ENCODE results near the gene SCUBE3.

The SCUBE3 gene

DNA sequence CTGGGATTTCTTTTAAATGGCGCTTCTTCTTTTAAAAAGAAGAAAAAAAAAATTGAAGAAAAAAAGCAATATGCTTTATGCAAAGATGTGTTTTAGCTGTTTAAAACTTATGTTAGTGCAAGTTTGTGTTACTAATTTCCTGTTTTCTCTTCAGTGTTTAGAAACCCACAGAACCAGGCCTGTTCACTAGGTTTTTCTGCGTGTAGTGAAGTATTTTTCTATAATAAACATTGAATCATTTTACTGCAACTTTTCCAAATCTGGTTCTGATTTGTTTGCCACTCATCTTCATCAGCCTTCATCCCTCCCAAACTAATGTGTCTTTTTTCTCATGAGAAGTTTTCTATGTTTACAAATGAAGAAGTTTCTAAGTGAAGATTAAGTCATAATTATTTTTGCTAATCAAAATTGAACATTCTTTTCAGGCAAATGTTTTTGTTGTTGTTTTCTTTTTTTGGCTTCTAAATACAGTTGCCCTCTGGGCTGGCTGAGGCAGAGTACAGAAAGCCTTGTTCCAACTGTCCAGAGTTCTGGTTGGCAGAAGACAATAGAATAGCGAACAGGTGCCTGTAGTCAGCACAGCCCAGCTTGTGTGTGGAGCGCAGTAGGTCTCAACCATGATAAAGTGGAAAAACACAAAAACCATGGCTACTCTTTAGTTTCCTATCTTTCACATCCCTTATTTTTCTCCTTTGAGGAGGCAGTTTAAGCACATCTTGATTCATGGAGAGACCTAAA is 60.2 kb downstream of the SCUBE3 start:
- no peak for TF ChIP-seq PPARA (CRISPR knock-in tag; IDR thresholded peaks at IDR 0.05; ENCODE audit: borderline replicate concordance)
- TF ChIP-seq, protein P1, sequence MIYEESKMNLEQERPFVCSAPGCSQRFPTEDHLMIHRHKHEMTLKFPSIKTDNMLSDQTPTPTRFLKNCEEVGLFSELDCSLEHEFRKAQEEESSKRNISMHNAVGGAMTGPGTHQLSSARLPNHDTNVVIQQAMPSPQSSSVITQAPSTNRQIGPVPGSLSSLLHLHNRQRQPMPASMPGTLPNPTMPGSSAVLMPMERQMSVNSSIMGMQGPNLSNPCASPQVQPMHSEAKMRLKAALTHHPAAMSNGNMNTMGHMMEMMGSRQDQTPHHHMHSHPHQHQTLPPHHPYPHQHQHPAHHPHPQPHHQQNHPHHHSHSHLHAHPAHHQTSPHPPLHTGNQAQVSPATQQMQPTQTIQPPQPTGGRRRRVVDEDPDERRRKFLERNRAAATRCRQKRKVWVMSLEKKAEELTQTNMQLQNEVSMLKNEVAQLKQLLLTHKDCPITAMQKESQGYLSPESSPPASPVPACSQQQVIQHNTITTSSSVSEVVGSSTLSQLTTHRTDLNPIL (CRISPR knock-in tag; IDR thresholded peaks at IDR 0.05; ENCODE audit: low read depth), result no peak
- no peak for TF ChIP-seq ESRRG (CRISPR knock-in tag; IDR thresholded peaks at IDR 0.05)
- no peak for TF ChIP-seq CSDC2 (CRISPR knock-in tag; IDR thresholded peaks at IDR 0.05)
- no peak for TF ChIP-seq ZC3H10 (CRISPR knock-in tag; IDR thresholded peaks at IDR 0.05)
- TF ChIP-seq OSR1 (CRISPR knock-in tag; IDR thresholded peaks at IDR 0.05), result no peak
- no peak for TF ChIP-seq ZNF565 (CRISPR knock-in tag; conservative IDR thresholded peaks at IDR 0.05; ENCODE audit: low read depth)
- TF ChIP-seq, protein P2, sequence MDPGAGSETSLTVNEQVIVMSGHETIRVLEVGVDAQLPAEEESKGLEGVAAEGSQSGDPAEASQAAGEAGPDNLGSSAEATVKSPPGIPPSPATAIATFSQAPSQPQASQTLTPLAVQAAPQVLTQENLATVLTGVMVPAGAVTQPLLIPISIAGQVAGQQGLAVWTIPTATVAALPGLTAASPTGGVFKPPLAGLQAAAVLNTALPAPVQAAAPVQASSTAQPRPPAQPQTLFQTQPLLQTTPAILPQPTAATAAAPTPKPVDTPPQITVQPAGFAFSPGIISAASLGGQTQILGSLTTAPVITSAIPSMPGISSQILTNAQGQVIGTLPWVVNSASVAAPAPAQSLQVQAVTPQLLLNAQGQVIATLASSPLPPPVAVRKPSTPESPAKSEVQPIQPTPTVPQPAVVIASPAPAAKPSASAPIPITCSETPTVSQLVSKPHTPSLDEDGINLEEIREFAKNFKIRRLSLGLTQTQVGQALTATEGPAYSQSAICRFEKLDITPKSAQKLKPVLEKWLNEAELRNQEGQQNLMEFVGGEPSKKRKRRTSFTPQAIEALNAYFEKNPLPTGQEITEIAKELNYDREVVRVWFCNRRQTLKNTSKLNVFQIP (CRISPR knock-in tag; IDR thresholded peaks at IDR 0.05; ENCODE audit: borderline replicate concordance, low read depth), result no peak
- no peak for TF ChIP-seq TCF4 (CRISPR knock-in tag; IDR thresholded peaks at IDR 0.05; ENCODE audit: borderline replicate concordance)
- TF ChIP-seq, protein P3, sequence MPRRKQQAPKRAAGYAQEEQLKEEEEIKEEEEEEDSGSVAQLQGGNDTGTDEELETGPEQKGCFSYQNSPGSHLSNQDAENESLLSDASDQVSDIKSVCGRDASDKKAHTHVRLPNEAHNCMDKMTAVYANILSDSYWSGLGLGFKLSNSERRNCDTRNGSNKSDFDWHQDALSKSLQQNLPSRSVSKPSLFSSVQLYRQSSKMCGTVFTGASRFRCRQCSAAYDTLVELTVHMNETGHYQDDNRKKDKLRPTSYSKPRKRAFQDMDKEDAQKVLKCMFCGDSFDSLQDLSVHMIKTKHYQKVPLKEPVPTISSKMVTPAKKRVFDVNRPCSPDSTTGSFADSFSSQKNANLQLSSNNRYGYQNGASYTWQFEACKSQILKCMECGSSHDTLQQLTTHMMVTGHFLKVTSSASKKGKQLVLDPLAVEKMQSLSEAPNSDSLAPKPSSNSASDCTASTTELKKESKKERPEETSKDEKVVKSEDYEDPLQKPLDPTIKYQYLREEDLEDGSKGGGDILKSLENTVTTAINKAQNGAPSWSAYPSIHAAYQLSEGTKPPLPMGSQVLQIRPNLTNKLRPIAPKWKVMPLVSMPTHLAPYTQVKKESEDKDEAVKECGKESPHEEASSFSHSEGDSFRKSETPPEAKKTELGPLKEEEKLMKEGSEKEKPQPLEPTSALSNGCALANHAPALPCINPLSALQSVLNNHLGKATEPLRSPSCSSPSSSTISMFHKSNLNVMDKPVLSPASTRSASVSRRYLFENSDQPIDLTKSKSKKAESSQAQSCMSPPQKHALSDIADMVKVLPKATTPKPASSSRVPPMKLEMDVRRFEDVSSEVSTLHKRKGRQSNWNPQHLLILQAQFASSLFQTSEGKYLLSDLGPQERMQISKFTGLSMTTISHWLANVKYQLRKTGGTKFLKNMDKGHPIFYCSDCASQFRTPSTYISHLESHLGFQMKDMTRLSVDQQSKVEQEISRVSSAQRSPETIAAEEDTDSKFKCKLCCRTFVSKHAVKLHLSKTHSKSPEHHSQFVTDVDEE (CRISPR knock-in tag; IDR thresholded peaks at IDR 0.05), result no peak
- TF ChIP-seq, protein P4, sequence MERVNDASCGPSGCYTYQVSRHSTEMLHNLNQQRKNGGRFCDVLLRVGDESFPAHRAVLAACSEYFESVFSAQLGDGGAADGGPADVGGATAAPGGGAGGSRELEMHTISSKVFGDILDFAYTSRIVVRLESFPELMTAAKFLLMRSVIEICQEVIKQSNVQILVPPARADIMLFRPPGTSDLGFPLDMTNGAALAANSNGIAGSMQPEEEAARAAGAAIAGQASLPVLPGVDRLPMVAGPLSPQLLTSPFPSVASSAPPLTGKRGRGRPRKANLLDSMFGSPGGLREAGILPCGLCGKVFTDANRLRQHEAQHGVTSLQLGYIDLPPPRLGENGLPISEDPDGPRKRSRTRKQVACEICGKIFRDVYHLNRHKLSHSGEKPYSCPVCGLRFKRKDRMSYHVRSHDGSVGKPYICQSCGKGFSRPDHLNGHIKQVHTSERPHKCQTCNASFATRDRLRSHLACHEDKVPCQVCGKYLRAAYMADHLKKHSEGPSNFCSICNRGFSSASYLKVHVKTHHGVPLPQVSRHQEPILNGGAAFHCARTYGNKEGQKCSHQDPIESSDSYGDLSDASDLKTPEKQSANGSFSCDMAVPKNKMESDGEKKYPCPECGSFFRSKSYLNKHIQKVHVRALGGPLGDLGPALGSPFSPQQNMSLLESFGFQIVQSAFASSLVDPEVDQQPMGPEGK (CRISPR knock-in tag; IDR thresholded peaks at IDR 0.05; ENCODE audit: borderline replicate concordance), result no peak
- no peak for TF ChIP-seq SNAI2 (CRISPR knock-in tag; IDR thresholded peaks at IDR 0.05)
- no peak for TF ChIP-seq RARB (CRISPR knock-in tag; IDR thresholded peaks at IDR 0.05)
- no peak for TF ChIP-seq TOX (CRISPR knock-in tag; IDR thresholded peaks at IDR 0.05; ENCODE audit: borderline replicate concordance)
- no peak for TF ChIP-seq ARNTL (CRISPR knock-in tag; IDR thresholded peaks at IDR 0.05; ENCODE audit: borderline replicate concordance, low read depth)
- TF ChIP-seq ZNF8 (CRISPR knock-in tag; IDR thresholded peaks at IDR 0.05), result no peak
- TF ChIP-seq ZFP30 (CRISPR knock-in tag; IDR thresholded peaks at IDR 0.05), result no peak
- TF ChIP-seq GLIS3 (CRISPR knock-in tag; IDR thresholded peaks at IDR 0.05), result no peak
- ATAC-seq, result no peak

DNA sequence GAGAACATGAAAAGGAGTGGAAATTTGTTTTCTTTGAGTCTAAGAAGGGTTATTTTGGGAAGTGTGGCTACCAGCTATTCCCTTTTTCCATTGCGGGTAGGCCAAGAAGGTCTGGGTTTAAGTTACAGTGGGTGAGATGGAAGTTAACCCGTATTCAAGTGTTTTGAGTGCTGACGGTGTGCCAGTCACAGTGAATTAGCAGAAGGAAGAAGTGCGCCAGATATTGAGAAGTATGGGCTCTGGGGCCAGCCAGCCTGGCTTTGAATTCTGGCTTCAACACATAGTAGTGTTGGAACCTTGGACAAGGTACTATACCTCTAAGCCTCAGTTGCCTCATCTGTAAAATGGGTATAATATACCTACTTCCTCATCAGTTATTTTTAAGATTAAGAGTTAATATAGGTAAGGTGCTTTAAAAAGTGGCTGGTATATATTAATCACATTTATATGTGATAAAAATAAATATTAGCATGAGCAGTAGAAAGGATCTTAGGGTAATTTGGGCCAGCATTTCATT is 62.0 kb downstream of the SCUBE3 start:
- no peak for ATAC-seq
- TF ChIP-seq TCF4 (CRISPR knock-in tag; IDR thresholded peaks at IDR 0.05; ENCODE audit: borderline replicate concordance) (no peak), PPARA (CRISPR knock-in tag; IDR thresholded peaks at IDR 0.05; ENCODE audit: borderline replicate concordance) (no peak), TOX (CRISPR knock-in tag; IDR thresholded peaks at IDR 0.05; ENCODE audit: borderline replicate concordance) (no peak), ZNF8 (CRISPR knock-in tag; IDR thresholded peaks at IDR 0.05) (no peak)

DNA sequence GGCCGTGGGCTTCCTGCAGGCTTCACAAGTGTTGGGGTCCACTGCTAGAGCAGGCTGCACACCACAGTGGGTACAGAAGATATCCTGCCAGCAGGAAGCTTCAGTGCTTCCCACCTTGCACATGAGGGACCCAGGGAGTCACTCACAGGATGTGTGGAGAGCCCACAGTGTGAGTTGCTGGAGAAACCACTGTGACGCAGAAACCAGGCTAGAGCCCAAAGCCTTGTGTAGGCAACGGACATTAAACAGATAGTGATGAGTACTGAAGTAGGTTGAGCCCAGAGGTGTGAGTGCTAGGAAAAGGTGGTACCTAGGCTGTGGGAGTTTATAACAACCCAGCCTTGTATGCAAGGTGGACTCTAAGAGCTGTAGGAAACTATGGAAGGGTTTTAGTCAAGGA is 65.0 kb downstream of the SCUBE3 start:
- no peak for ATAC-seq
- TF ChIP-seq ESRRG (CRISPR knock-in tag; IDR thresholded peaks at IDR 0.05) (no peak), ZNF8 (CRISPR knock-in tag; IDR thresholded peaks at IDR 0.05) (no peak), OSR1 (CRISPR knock-in tag; IDR thresholded peaks at IDR 0.05) (no peak), BACH2 (CRISPR knock-in tag; IDR thresholded peaks at IDR 0.05; ENCODE audit: borderline replicate concordance) (no peak), ZC3H10 (CRISPR knock-in tag; IDR thresholded peaks at IDR 0.05) (no peak), ZFP30 (CRISPR knock-in tag; IDR thresholded peaks at IDR 0.05) (no peak), ZNF70 (CRISPR knock-in tag; IDR thresholded peaks at IDR 0.05) (no peak), SNAI2 (CRISPR knock-in tag; IDR thresholded peaks at IDR 0.05) (no peak), RARB (CRISPR knock-in tag; IDR thresholded peaks at IDR 0.05) (no peak), TCF4 (CRISPR knock-in tag; IDR thresholded peaks at IDR 0.05; ENCODE audit: borderline replicate concordance) (no peak), CSDC2 (CRISPR knock-in tag; IDR thresholded peaks at IDR 0.05) (no peak), GLIS3 (CRISPR knock-in tag; IDR thresholded peaks at IDR 0.05) (no peak)
- TF ChIP-seq, protein P4 (CRISPR knock-in tag; IDR thresholded peaks at IDR 0.05; ENCODE audit: borderline replicate concordance), result no peak
- TF ChIP-seq, protein P1 (CRISPR knock-in tag; IDR thresholded peaks at IDR 0.05; ENCODE audit: low read depth), result no peak
- TF ChIP-seq, protein P5, sequence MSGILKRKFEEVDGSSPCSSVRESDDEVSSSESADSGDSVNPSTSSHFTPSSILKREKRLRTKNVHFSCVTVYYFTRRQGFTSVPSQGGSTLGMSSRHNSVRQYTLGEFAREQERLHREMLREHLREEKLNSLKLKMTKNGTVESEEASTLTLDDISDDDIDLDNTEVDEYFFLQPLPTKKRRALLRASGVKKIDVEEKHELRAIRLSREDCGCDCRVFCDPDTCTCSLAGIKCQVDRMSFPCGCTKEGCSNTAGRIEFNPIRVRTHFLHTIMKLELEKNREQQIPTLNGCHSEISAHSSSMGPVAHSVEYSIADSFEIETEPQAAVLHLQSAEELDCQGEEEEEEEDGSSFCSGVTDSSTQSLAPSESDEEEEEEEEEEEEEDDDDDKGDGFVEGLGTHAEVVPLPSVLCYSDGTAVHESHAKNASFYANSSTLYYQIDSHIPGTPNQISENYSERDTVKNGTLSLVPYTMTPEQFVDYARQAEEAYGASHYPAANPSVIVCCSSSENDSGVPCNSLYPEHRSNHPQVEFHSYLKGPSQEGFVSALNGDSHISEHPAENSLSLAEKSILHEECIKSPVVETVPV (CRISPR knock-in tag; IDR thresholded peaks at IDR 0.05), result no peak

All from SK-N-SH treated with all-trans-retinoic acid at 6 μM for 48 hours (cell line).